Measurements from ENCODE around the gene PSMD11.
"Not testable (repeated sequence)": the region's sequence is repeated elsewhere in the genome, so short reads cannot be mapped to it uniquely, and the experiment has no call there.

Gene PSMD11

GRCh38 chr17:32504166-32504990 is 60.1 kb downstream of the PSMD11 start:
- in situ Hi-C loops (cut with MboI; ENCODE audit: low sequenced_read_pairs) = no loop called here

DNA sequence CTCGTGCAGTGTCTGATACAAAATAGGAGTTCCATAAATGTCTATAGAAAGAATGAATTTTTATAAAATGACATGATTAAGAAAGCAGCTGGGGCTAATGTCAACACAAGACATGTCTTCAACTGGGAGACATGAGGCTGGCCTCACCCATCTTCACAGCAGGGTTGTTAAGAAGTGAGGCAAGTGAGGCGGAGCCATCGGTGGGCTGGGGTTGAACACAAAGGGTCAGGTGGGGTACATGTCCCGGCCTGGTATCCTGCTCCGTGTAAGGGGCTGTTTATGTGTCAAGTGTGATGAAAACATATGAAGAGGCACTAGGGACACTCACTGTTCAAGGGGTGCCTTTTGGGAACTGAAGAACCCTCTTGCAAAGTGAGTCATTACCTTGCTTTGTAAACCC is 64.6 kb downstream of the PSMD11 start:
- in situ Hi-C loops (cut with MboI; ENCODE audit: low sequenced_read_pairs) = no loop called here

- in situ Hi-C loops (cut with MboI; ENCODE audit: low sequenced_read_pairs) = no loop called here
These were observed 66.2 kb downstream of the PSMD11 start for GRCh38 chr17:32510466-32510865.

GRCh38 chr17:32512328-32512727 is 68.0 kb downstream of the PSMD11 start:
- in situ Hi-C loops (cut with MboI; ENCODE audit: low sequenced_read_pairs) = no loop called here

DNA sequence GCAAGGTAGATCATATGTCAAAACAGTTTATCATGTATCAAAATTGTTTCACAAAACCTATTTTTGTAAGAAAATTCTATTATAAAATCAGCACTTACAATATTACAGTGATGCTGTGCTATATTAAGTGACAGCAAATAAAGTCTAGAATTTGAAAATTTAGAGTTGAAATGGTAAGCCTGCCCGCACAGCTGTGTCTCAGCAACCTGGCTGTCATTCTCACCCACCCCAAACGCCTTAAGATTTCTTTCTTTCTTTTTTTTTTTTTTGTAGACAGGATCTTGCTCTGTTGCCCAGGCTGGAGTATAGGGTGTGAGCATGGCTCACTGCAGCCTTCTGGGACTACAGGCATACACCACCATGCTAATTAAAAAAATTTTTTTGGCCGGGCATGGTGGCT is 69.3 kb downstream of the PSMD11 start:
- in situ Hi-C loops (cut with MboI; ENCODE audit: low sequenced_read_pairs) = no loop called here

GRCh38 chr17:32514606-32515005 is 70.3 kb downstream of the PSMD11 start:
- in situ Hi-C loops (cut with MboI; ENCODE audit: low sequenced_read_pairs) = no loop called here

DNA sequence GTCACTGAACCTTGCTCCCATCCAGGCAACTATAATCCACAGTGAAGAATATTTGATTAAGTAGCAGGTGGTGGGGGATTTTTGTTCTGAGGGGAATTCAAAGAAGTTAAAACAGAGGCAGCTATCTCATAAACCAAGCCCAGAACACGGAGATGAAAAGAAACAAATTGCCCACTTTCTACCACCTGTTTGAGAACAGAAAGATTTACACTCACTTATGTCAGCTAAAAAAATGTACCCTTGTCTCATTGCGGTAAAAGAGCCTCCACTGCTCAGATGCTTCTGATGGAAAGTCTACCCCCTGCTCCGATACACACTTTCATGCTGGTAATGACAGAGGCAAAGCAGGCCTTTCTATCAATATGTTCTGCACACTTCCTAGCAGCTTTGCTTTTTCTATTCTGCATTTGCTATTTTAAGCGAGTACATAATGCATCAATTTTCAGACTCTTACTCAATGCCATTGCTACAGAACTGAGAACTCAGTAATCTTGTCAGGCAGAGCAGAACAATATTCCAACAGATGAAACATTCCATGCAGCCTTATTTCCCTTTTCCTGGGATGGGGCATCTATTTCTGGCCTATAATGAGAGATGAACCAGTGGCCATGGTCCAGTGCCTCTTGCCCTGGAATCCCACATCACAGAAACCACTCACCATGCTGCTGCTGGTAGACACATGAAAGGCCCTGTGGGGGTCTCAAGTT is 71.5 kb downstream of the PSMD11 start:
- in situ Hi-C loops (cut with MboI; ENCODE audit: low sequenced_read_pairs) = no loop called here

DNA sequence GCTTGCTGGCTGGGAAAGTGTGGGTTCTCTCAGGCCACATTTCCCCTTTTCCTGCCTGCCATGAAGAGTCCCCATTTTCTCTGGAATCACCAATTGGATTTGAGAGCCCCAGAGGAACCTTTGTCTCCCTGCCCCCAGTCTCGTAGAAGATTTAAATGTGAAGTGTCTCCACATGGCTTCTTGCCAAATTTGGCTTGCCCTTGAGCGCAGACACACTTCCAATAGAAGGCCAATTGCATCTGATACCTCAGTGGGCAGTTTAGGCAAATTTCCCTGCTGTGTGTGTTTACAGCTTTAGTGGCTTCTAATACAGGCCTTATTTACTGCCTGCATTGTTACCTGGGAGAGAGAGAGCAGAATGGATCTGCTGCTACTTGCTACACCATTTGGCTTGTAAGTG is 72.1 kb downstream of the PSMD11 start:
- in situ Hi-C loops (cut with MboI; ENCODE audit: low sequenced_read_pairs) = no loop called here

GRCh38 chr17:32516940-32517701 is 72.8 kb downstream of the PSMD11 start:
- in situ Hi-C loops (cut with MboI; ENCODE audit: low sequenced_read_pairs) = no loop called here

GRCh38 chr17:32517982-32518381 is 73.7 kb downstream of the PSMD11 start:
- in situ Hi-C loops (cut with MboI; ENCODE audit: low sequenced_read_pairs) = no loop called here

DNA sequence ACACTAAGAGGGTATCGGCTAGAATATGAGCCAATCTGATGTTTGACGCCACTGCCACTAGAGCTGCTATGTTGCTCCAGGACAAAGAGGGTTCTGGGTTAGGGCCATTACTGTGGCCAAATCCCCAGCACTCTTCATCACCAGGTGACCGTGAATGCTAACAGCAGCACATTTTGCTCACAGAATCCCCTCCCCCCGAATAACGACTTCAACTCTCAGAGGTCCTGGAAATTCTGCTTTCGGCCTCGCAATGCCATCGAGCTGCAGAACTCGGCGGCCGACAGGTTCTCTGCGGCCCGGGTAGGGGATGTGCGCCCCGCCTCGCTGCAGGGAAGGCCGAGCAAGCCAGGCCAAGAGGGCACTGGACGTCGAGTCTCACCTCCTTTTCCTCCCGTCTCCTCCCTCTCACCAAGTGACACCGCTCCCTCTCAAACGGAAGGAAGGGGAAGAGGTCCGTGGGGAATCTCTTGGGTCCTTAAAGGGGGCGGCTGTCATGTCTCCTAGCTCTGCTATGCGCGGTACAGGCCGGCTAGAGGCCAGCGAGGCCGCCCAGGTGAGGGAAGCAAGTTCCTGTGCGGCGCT is 74.4 kb downstream of the PSMD11 start:
- in situ Hi-C loops (cut with MboI; ENCODE audit: low sequenced_read_pairs) = no loop called here

GRCh38 chr17:32519228-32520103 is 75.2 kb downstream of the PSMD11 start:
- in situ Hi-C loops (cut with MboI; ENCODE audit: low sequenced_read_pairs) = no loop called here

GRCh38 chr17:32520104-32520701 is 75.9 kb downstream of the PSMD11 start:
- in situ Hi-C loops (cut with MboI; ENCODE audit: low sequenced_read_pairs) = no loop called here

GRCh38 chr17:32520737-32521404 is 76.6 kb downstream of the PSMD11 start:
- in situ Hi-C loops (cut with MboI; ENCODE audit: low sequenced_read_pairs) = no loop called here

DNA sequence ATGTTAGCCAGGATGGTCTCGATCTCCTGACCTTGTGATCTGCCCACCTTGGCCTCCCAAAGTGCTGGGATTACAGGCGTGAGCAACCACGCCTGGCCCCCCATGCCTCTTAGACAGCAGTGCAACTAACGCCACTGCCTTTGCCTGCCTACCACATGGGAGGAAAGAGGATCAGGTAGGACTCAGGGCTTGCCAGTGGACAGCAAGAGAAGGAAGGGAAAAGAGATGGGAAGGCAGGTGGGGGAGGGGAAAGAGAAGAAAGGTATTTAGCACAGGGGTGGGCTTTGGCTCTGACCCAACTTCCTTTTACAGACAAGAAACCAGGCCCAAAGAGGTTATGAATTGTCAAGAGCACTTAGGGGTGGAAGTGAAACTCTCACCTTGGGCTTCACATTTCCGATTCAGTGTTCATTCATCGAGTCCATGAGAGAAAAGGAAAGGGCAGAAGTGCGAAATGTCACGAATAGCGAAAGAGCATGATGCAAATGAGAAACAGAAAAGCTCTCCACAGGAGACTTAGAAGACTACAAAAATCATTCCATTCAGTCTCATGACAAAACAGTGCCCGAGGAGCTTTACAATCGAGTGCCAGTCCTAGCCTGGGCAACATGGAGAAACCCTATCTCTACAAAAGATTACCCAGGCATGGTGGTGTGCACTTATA is 78.8 kb downstream of the PSMD11 start:
- in situ Hi-C loops (cut with MboI; ENCODE audit: low sequenced_read_pairs) = no loop called here

DNA sequence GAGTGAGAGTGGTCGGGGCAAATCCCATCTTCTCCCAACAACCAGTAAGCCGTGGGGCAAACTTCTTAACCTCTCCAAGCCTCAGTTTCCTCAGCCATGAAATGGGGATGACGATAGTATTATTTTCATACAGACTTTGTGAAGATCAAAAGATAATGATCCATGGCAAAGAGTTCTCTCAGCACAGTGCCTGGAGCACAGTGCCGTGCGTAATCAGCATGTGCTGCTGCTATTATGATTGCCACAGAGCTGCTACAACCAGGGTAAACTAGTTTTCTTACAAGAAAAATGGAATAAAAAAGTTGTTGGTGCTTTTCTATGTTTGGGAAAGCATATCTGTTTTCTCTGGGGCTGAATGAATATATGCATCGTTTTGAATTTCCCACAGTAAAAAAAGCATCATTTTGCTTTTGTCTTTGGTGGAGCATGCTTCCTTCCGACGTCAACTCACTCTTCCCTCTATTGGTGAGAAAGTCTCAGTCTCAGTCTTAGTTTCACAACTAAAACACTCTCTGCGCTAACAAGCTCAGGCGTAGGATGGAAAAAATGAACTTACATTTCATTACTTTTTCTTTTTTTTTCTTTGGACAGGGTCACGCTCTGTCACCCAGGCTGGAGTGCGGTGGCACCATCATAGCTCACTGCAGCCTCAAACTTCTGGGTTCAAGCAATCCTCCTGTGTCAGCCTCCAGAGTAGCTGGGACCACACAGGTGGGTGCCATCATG is 79.7 kb downstream of the PSMD11 start:
- in situ Hi-C loops (cut with MboI; ENCODE audit: low sequenced_read_pairs) = no loop called here

DNA sequence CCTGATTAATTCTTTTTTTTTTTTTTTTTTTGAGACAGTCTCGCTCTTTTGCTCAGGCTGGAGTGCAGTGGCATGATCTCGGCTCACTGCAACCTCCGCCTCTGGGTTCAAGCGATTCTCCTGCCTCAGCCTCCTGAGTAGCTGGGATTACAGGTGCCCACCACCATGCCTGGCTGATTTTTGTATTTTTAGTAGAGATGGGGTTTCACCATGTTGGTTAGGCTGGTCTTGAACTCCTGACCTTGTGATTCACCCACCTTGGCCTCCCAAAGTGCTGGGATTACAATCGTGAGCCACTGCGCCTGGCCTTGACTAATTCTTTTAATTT is 80.2 kb downstream of the PSMD11 start:
- in situ Hi-C loops (cut with MboI; ENCODE audit: low sequenced_read_pairs) = not testable (repeated sequence)

GRCh38 chr17:32525122-32525521 is 80.8 kb downstream of the PSMD11 start:
- in situ Hi-C loops (cut with MboI; ENCODE audit: low sequenced_read_pairs) = no loop called here

All from HL-60/S4 treated with phorbol 12-myristate 13-acetate at 8.2 ng/mL for 4 days and 3 days (cell line).